Stimulated activated CD8-positive, alpha-beta memory T cell treated with anti-CD3 and anti-CD28 coated beads, Interleukin-7, amount 100 ng/mL, for 48 hours (primary cell): ENCODE data around the gene CNMD.
"Not testable (repeated sequence)": the region's sequence is repeated elsewhere in the genome, so short reads cannot be mapped to it uniquely, and the experiment has no call there.

ENCODE experiments used
- DNase-seq, 2 donors: peaks; one replicate each; pipeline ENCODE4 v3.0.0-alpha.2; 2020; ENCODE audit warnings: low read depth in 1 of 2; ENCODE audit errors: extremely low read depth in 1 of 2

Gene CNMD

GRCh38 chr13:52695856-52696255 is 43.8 kb downstream of the CNMD start:
- DNase-seq: peak; percentile 2 to 16

- no peak for DNase-seq
Observed at GRCh38 chr13:52686376-52686775, 53.2 kb downstream of the CNMD start.

GRCh38 chr13:52685806-52686205 is 53.8 kb downstream of the CNMD start:
- not testable (repeated sequence) for DNase-seq

- no peak for DNase-seq
Observed at GRCh38 chr13:52677823-52678222, 61.8 kb downstream of the CNMD start.

GRCh38 chr13:52673465-52673864 is 66.2 kb downstream of the CNMD start:
- DNase-seq: no peak

- DNase-seq: no peak
Observed at GRCh38 chr13:52670726-52671125, 68.9 kb downstream of the CNMD start.

GRCh38 chr13:52669677-52670076 is 69.9 kb downstream of the CNMD start:
- no peak for DNase-seq

GRCh38 chr13:52665325-52665724 is 74.3 kb downstream of the CNMD start:
- no peak for DNase-seq

- DNase-seq: no peak
Observed at GRCh38 chr13:52664272-52664671, 75.3 kb downstream of the CNMD start.

- no peak for DNase-seq
Observed at GRCh38 chr13:52659340-52659739, 80.3 kb downstream of the CNMD start.
